Activated CD4-positive, alpha-beta T cell treated with anti-CD3 and anti-CD28 coated beads, Interleukin-2, Interleukin-4, amounts not matched to agents 100 ng/mL and 50 ng/mL, durations not matched to agents 16 hours and 8 hours (primary cell): ENCODE data around the gene PNCK.

Source experiments
- DNase-seq: peaks from one replicate; pipeline ENCODE4 v3.0.0-alpha.2; 2020; ENCODE audit warnings: low spot score

PNCK gene

DNA sequence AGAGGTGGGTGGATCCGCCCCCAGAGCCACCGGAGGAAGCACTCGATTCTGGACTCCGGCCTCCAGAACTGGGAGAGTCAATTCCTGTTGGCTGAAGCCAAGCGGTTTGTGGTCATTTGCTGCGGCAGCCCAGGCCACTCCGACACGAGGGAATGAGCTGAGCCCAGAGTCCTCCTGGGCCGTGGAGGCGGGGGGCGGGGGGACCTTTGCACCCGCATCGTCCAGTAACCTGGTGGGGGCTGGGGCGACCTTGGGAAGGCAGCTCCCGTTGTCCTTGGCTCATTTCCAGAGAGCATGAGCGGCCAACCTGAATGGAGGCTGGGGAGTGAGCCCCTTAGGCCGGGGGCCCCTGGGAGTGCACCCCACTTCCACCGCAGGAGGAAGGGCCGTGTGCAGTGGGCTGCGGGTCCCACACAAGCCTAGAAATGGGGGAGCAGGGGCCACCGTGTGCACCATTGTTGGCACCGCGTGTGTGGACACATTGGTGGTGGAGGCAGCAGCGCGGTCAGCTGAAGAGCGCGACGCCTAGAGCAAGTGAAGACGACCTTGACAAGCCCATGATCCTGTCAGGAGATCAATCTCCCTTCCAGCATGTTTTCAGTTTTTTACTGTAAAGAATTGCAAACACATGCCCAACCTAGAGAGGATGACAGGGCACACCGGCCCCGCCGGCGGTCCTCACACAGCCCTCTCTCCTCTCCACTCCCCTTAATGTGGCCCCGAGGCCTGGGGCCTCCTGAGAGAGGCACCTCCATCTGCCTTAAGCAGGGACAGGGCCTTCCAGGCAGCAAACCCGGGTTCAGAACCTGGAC is 46.5 kb downstream of the PNCK start:
- DNase-seq = no peak

DNA sequence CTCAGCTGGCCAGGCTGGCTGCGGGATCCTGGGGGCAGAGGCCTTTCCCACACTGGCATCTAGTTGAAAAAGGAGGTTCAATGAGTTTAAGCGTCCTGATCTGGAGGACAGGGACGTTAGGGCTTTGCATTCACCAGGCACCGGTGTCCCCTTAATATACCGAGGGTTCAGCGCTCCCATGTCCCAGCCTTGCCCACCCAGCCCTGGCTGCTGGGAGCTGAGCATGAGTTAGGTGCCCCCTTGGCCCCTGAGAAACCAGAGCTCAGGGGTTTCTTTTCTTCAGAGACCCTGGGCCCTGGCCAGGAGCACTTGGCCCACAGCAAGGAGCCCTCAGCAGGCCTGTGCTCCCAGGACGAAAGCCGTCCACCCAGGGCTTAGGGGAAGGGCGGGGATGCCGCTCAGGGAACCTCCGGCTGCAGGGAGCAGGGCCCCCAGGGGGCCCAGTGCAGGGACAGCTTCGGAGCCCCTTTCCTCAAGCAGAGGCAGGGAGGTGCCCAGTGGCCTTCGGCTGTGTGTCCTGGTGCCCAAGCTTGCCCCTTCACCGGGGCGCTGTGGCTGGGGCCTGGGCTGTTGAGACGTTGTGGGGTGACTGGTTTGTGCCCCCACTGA is 47.5 kb downstream of the PNCK start:
- DNase-seq = no peak

DNA sequence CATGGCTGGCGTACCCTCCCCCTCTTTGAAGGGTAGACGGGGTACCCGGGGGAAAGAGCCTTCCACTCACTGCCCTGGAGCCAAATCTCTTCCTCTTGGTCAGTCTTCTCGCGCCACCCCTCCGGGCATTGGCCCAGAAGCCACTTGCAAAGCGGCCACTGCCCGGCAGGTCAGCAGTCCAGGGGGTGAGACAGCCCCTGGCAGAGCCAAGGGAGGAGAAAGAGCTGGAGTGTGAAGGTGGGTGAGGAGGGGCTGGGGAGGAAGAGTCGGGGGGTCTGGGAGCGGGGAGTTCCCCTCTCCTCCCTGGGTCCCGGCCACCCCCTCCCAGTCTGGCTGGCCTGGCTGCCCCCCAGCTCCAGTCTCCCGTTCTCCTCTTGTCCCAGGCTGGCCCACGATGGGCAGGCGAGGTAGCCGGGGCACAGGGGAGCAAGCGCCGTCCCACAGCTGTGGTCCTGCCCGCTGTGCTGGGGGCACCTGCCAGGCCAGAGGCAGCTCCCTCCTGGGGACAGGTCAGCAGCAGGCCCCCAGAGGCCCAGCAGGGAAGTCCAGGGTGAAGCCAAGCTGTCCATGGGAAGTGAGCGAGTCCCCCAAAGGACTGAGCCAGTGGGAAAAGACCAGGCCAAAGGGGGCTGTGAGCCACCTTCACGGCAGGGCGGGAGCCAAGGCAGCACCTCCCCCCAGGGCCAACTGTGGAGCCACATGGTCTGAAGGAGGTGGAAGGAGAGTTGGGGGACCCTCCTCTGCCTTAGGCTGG is 48.2 kb downstream of the PNCK start:
- DNase-seq = no peak

DNA sequence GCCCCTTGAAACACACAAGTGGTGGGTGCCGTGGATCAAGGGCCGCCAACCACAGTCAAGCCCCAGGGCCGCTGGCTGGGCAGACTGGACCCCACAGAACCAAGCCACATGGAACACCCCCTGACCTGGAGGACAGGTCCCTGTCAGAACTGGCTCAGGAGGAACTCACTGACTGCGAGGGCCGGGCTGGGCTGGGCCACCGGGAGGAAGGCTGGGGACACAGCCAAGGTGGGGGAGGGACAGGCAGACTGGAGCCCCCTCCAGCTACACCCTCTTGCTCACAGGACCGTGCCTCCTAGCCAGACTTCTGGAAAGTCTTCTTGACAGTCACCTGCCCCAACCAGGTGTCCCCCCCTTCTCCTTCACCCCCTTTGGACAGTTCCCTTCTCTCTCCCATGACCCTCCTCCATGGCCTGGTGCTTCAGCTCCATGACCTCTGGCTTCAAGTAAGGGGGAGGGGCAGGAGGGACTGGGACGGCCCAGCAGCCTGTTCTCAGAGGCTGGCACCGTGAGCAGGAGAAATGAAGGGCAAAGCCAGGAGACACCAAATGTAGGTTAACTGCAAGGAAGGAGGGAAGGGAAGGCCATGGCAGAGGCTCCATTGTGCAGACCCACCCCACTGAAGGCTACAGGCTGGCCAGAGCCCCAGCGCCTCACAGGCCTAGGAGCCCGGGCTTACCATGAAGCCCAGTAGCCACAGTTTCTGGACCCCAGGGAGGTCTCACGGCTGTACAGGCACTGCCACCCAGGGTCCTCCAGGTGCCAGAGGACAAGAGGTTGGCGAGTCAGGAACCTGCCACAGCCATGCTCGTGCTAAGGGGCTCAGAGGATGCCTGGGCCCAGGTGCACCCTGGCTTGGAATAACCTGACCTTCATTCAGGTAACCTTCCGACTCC is 49.2 kb downstream of the PNCK start:
- no peak for DNase-seq

DNA sequence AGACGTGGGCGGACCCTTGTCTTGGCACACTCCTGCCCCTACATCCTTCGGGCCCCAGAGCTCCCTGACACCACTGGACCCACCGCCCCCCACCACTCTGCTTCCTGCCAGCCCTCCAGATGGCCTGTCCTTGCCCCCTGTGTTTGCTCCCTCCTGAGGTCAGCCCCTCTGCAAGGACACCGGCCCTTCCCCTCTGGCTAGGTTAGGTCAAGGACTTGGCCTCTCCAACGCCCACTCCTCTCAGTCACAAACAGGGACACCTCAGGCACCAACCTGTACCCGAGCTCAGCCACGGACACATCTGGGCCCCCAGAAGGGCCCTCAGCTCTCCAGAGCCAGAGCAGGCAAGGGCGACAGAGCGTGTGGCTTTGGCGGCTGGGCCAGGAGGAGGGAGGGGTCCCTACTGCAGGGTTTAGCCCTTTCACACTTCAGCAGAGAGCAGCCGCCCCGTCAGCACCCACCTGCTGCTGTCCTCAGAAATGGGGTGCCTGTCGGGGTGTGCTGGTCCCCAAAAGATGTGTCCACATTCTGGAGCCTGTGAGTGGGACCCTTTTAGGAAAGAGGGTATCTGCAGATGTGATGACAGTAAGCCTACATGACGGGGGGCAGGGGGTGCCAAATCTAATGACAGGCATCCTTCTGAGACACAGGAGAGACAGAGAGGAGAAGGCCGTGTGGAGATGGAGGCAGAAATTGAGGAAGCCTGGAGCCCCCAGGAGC is 50.1 kb downstream of the PNCK start:
- no peak for DNase-seq

DNA sequence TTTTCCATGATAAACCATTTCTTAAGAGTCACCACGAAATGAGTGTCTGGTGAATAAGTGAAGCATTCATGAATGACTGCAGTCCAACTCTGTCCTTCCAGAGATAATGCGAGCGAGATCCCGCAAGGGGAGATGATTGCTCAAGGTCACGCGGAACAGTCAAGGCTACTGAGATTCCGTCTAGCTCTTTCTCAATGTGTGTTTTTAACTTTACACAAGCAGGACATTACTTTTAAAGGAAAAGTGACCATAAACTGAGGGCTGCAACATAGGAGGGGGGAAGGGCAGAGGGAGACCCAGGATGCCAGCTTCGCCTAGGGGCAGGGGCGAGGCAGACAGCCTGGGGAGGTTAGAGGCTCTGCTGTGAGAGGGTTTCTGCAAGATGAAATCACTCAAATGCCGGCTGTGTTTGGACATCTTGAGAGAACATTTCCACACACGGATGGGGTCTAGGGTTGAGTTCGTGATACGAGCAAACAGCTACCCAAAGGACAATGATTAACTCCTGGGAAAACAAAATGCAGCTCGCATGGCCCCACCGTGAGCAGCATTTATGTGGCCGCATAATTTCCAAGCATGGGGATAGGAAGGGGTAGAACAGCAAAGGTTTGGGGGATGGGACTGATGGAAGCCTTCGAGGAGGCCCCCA is 50.8 kb downstream of the PNCK start:
- DNase-seq = no peak

DNA sequence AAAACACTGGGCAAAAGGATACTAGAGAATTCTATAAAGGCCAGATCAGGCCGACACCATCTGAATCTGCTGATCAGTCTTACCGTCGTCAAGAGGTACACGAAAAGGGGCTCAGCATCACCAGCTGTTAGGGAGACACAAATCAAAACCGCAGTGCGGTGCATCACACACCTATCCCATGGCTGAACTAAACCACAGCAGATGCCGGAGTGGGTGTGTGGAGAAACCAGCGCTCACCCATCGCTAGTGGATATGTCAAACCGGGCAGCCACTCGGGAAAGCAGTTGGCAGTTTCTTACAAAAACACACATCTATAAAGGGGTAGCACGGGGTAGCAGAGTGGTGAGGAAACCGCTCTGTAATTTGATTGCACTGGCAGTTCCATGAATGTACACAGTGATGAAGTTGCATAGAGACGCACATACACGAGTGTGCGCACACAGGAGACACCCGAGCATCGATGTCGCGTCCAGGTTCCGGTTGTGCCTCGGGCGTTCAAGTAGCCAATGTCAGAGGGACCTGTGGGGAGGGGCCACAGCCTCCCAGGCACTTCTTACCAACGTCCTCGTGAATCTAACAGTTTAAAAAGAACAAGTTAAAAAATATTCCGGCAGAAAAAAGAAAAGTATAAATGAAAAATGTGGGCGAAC is 51.5 kb downstream of the PNCK start:
- DNase-seq = no peak

DNA sequence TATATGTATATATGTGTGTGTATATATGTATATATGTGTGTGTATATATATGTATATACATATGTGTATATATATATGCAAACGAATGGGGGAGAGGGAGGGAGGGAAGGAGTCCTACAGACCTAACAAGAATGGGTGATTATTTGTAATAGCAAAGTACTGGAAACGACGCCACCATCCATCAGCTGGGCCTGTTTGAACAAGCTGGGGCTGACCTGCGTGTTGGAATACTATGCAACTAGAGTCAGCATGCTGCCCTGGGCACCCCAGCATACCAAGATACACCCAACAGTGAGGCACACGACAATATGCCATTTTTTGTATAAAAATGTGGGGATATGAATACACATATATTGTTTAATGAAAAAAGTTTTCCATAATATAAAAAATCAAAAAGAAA is 53.0 kb downstream of the PNCK start:
- no peak for DNase-seq
